NB4 (cell line): ENCODE data around the gene USP3.

Source experiments
- CTCF ChIP-seq: IDR thresholded peaks from one replicate; pipeline ENCODE4 v1.5.1; 2012; ENCODE audit warnings: low read depth, low read length
- MAX ChIP-seq: IDR thresholded peaks from 2 replicates; pipeline ENCODE4 v1.6.1; 2011; ENCODE audit warnings: low read depth, low read length
- POLR2A ChIP-seq: IDR thresholded peaks from 2 replicates; pipeline ENCODE4 v1.6.1; 2011; ENCODE audit warnings: mild to moderate bottlenecking; ENCODE audit not compliant: insufficient read length; ENCODE audit errors: extremely low read depth

GRCh38 chr15:63465104-63465503 is 39.3 kb upstream of the USP3 start:
- TF ChIP-seq CTCF, result no peak
- TF ChIP-seq POLR2A, result no peak
- no peak for TF ChIP-seq MAX
